ENCODE measurements around the gene ZSCAN23.

DNA sequence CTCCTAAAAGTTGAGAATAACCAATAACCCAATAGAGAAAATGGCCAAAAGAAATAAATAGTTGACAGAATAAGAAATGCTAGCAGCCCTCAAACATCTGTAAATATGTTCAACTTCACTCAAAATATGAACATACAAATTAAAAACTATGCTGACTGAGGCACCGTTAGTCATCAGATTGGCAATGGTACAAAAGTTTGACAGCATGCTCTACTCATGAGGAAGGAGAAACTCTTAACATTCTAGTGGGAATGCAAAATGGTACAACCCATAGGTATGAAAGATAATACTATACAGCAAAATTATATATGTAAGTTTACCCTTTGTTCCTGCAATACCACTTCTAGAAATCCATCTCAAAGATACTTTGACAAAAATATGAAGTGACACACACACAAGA is 42.1 kb downstream of the ZSCAN23 start:
- TF ChIP-seq CTCF (IDR thresholded peaks at IDR 0.05) = no peak
- no peak for TF ChIP-seq EP300 (IDR thresholded peaks at IDR 0.05)
- TF ChIP-seq POLR2A (IDR thresholded peaks at IDR 0.05) = no peak
